HG02852 (cell line): Measurements from ENCODE around the gene PLA2G4F.

Experiments
- ATAC-seq: cut with Tn5 transposase; IDR thresholded peaks from one replicate; pipeline ENCODE4 v1.9.1; 2021; ENCODE audit warnings: mild to moderate bottlenecking, moderate library complexity; ENCODE audit not compliant: unreplicated experiment

The PLA2G4F gene

DNA sequence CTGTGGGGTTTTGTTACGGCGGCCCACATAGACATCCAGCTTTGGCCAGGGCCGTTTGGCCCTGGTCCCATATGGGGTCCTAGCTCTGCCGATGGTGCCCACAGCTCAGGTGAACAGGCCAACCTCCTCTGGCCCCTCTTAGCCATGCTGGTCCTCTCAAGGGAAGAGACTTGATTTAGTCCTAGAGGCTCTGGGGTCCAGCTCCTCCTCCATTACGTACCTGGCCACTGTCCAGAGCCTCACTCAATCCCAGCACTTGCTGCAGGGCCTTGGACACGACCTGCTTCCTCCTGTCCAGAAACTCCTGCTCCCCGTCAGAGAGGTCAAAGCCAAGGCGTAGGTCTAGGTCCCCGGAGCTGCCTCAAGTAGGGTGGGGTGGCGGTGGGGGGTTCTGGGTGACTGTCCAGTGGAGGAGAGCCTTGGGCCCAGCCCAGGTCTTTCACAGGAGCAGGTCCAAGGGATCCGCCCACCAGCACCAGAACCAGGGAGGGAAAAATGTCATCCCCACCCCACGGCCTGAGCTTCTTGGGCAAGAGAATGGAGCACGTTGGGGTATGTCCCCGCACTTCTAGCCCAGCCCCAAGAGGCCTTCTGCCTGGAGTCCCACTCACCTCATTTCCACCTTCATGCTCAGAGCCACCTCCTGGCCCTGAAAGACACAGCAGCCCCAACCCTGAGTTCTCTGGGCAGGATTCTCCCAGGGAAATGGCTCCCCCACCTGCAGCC lies 6.8 kb downstream of the PLA2G4F start:
- ATAC-seq, result no peak

GRCh38 chr15:42148808-42149492 lies 7.5 kb downstream of the PLA2G4F start:
- no peak for ATAC-seq

DNA sequence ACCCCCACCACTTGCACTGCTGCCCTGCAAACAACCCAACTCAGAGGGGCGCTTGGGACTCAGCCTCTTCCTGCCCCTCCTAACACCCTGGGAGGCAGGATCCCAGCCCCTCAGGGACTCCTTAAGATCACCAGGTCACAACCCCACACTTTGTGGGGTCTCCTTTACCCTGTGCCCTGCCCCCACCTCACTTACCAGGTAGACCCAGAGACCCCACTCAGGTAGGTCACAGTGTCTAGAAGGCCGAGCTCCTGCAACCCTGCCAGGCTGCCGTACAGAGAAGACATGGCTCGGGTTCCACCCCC lies 9.1 kb downstream of the PLA2G4F start:
- ATAC-seq, result no peak

GRCh38 chr15:42146551-42147430 lies 9.6 kb downstream of the PLA2G4F start:
- ATAC-seq, result no peak

- ATAC-seq, result no peak
Observed at GRCh38 chr15:42145546-42146455, 10.6 kb downstream of the PLA2G4F start.

GRCh38 chr15:42144841-42145375 lies 11.5 kb downstream of the PLA2G4F start:
- ATAC-seq, result no peak

GRCh38 chr15:42143866-42144625 lies 12.4 kb downstream of the PLA2G4F start:
- no peak for ATAC-seq

- no peak for ATAC-seq
Observed at GRCh38 chr15:42143356-42143755, 13.1 kb downstream of the PLA2G4F start.

GRCh38 chr15:42141795-42142667 lies 14.4 kb downstream of the PLA2G4F start:
- ATAC-seq, result no peak

- no peak for ATAC-seq
Observed at GRCh38 chr15:42141246-42141645, 15.2 kb downstream of the PLA2G4F start.

DNA sequence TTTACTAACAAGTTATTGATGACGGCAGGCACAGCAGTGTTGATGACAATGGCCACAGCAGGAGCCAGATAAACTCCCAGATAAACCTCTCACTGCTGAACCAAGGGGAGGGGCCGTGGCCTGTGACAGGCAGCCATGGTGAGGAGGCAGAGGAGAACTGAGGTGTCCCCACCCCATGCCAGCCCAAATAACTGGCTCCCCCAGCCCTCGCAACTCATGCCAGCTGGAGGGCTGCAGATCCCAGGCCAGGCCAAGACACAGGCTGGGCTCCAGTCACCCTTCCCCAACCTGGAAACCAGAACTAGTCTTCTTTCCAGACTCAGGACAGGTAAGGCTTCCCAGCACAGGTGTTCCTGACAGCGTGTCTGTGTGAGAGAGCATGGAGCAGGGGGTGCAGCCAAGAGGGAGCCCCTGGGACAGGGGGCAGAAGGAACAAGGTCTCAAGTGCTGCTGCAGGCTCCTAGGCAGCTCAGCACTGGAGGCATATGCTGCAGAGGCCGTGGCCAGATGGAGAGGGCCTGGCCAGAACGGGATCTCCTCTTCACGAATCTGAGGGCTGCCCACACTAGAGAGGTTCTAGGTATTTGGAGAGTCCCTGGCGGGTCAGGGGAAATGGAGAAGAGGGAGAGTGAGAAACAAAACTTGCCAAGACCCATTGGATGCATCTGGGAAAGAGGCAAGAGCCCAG lies 15.9 kb downstream of the PLA2G4F start:
- ATAC-seq, result no peak

GRCh38 chr15:42139596-42139995 lies 16.8 kb downstream of the PLA2G4F start:
- no peak for ATAC-seq

DNA sequence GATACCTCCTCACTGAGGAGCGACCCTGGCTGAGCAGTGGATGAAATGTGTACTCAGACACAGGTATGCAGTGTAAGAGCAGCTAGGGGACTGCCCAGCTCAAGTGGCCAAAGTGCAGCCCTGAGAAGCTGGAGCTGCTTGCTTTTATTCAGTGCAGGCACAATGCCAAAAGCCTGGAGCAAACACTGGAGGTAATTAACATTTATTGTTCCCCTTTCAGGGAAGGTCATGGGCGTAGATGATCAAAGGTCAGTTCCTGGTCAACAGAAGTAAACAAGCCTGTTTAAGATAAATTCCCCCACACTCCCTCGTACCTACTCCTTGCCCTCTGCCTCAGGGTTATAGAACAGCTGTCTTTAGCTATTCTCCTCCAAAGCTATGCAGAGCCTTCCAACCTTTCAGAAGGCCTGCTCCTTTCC lies 17.5 kb downstream of the PLA2G4F start:
- ATAC-seq, result no peak

DNA sequence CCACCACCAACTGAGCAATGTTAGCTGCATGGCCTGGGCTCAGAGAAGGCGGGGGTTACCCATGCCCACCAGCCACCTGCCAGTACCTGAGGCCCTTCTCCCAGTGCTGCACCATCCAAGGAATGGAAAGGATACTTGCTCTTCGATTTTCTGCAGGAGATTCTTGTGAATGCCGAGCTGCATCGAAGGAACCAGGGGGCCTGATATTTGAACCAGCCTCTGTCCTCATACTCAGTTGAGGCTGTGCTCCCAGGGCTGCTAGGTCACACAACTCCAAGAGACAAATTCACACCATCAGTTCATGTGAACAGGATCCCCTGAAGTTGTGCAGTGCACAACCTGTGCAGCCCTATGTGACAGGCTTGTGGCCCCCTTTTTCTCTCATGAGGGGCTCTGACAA lies 18.0 kb downstream of the PLA2G4F start:
- no peak for ATAC-seq

DNA sequence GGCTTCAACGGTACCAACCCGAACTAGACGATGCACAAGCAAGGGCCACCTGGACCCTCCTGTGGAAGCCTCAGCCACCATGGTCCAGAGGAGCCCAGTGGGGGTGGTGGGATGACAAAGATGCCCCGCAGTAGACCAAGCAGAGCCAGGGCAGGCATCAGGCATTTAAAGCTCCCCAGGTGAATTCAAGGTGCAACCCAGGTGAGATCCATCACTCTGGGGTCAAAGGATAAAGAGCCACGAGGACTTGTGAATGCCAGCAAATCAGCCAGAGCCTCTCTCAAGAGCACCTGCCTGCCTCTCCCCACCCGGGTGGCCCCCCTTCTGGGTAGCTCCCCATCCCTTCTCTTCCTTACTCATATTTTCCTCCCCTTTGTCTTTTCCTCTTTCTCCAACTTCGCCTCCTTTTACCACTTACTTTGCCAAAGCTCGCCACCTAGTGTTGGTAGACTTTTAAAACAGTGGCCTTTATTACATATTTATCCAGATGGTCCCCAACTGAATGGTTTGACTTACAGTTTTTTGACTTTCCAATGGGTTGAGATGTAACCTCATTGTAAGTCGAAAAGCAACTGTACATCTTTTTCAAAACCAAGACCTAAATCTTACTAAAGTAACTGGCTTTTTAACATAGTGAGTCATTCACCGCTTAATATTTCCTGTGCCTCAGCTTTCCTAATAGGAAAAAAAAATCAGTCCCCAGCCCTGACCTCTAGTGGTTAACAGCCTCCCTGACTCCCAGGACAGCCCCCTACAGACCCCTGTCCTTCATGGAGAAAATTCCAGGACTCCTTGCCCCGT lies 18.8 kb downstream of the PLA2G4F start:
- ATAC-seq, result no peak

DNA sequence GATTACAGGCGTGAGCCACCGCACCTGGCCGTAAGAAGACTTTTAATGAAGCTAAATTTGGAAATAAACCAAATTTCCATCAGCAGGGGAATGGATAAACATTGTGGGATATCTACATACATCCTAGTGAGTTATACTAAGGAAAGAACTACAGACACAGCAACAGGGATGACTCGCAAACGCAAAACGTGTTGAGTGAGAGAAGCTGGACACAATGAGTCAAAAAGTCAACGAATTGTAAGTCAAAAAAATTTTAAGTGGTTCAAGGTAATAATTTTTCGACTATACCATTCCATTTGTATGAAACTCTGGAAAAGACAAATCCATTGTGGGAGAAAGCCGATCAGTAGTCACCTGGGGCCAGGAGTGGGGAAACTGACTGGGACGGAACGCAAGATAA lies 19.9 kb downstream of the PLA2G4F start:
- ATAC-seq, result no peak

DNA sequence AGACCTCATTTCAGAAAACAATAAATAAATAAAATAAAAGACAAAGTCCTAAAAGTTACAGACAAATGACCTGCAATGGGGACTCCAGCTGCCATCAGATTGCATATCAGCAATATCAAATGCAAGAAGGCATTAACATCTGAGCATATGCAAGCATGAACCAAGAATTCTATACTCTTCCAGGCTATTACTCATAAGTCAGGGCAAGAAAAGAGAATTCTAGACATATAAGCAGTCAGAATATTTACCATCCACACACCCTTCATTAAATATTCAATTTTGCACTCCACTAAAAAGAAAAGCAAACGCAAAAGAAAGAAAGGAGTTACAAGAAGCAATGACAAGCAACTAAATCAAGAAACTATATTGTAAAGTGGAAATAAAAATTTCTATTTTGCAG lies 21.1 kb downstream of the PLA2G4F start:
- ATAC-seq, result no peak
